GM12878 (cell line): ENCODE data around the gene DCP1B. TPM values are rescaled to one million over a fixed set of nuclear protein-coding genes. Genes with fewer than 3 reads are reported as not detected.
A peak's percentile ranks its signal among the peaks of the same experiment; 100 is the strongest.

Experiments used
- ATAC-seq: fragments of 200-7000 bp; cut with Tn5 transposase; 3 replicates; pipeline ENCODE4 v1.9.1; 2020; ENCODE audit warnings: mild to moderate bottlenecking, moderate library complexity
- BruUV-seq: library from RNA; stranded (reverse); fragments of 400-500 nt; replicated peaks from 2 replicates; lab custom pipeline; 2021; lab: Mats Ljungman, UMichigan
- CTCF ChIA-PET: fragments of 300-600 bp; sonication (Branson Sonifier 250); formaldehyde crosslinking; extraction: SDS; loops from one replicate; lab custom pipeline; 2021; ENCODE audit warnings: inconsistent platforms; lab: Yijun Ruan, JAX
- POLR2A ChIA-PET: fragments of 350-600 bp; formaldehyde crosslinking; extraction: SDS; loops from one replicate; lab custom pipeline; 2021; ENCODE audit warnings: inconsistent platforms; lab: Charles Lee
- RAD21 ChIA-PET: fragments of 300-600 bp; sonication (Branson Sonifier 250); formaldehyde crosslinking; loops from one replicate; lab custom pipeline; 2023; ENCODE audit warnings: antibody characterized with exemption; ENCODE audit not compliant: unreplicated experiment; lab: Charles Lee
- SMC1A ChIA-PET: fragments of 300-600 bp; sonication (Branson Sonifier 250); formaldehyde crosslinking; loops from one replicate; lab custom pipeline; 2023; ENCODE audit not compliant: unreplicated experiment, uncharacterized antibody; lab: Charles Lee
- DNase-seq: peaks from one replicate; pipeline ENCODE4 v3.0.0-alpha.2; 2011; ENCODE audit warnings: low read depth, low spot score
- FAIRE-seq: peaks from 3 replicates; lab custom pipeline; 2011; peaks lifted over from hg19 to GRCh38; lab: Jason Lieb, UNC
- H2AFZ ChIP-seq: 2 replicates; pipeline ENCODE4 v1.6.0; 2011; ENCODE audit warnings: low read depth, low read length, control low read depth; ENCODE audit not compliant: control insufficient read depth
- H3K27ac ChIP-seq: 2 replicates; pipeline ENCODE4 v1.5.1; 2011; ENCODE audit warnings: control low read depth; ENCODE audit not compliant: control insufficient read depth, insufficient read depth
- H3K27me3 ChIP-seq, 2 experiments: replicated peaks in 1 of 2; 2 replicates each; pipeline versions ENCODE4 v1.6.0 to v1.6.1; 2011; ENCODE audit warnings: low read length in 1 of 2; ENCODE audit not compliant: control insufficient read depth in 2 of 2, insufficient read depth in 2 of 2
- H3K36me3 ChIP-seq, 2 experiments: 2 replicates each; pipeline ENCODE4 v1.5.1; 2011; ENCODE audit warnings: low read length in 1 of 2; ENCODE audit not compliant: control insufficient read depth in 2 of 2, insufficient read depth in 2 of 2
- H3K4me1 ChIP-seq: 2 replicates; pipeline ENCODE4 v1.6.1; 2011; ENCODE audit warnings: mild to moderate bottlenecking, low read length, moderate library complexity, mixed read lengths; ENCODE audit not compliant: control insufficient read depth, insufficient read depth
- H3K4me2 ChIP-seq: 2 replicates; pipeline ENCODE4 v1.6.0; 2011; ENCODE audit warnings: control low read depth; ENCODE audit not compliant: control insufficient read depth, insufficient read depth
- H3K4me3 ChIP-seq: fragments of 200-600 bp; sonication (generic); 2 replicates; pipeline ENCODE4 v1.5.1; 2016
- H3K79me2 ChIP-seq: 2 replicates; pipeline ENCODE4 v1.6.0; 2011; ENCODE audit warnings: low read length; ENCODE audit not compliant: control insufficient read depth, insufficient read depth
- H3K9ac ChIP-seq: 2 replicates; pipeline ENCODE4 v1.8.0; 2011; ENCODE audit warnings: low read length, control low read depth, mixed read lengths; ENCODE audit not compliant: control insufficient read depth, insufficient read depth
- H3K9me3 ChIP-seq: replicated peaks from 3 replicates; pipeline ENCODE4 v1.5.1; 2011; ENCODE audit warnings: mild to moderate bottlenecking, low read length; ENCODE audit not compliant: control insufficient read depth, insufficient read depth
- H4K20me1 ChIP-seq: 2 replicates; pipeline ENCODE4 v1.6.0; 2011; ENCODE audit not compliant: control insufficient read depth, insufficient read depth
- CHD4 ChIP-seq: fragments of 200-600 bp; sonication (generic); IDR thresholded peaks from 2 replicates; pipeline ENCODE4 v1.6.1; 2016; ENCODE audit warnings: mild to moderate bottlenecking
- CREB1 ChIP-seq: IDR thresholded peaks from 2 replicates; pipeline ENCODE4 v1.6.1; 2012; ENCODE audit warnings: low read depth, mild to moderate bottlenecking, inconsistent platforms
- EZH2 ChIP-seq: IDR thresholded peaks from 2 replicates; pipeline ENCODE4 v1.6.1; 2012; ENCODE audit warnings: low read depth, mild to moderate bottlenecking, control low read depth, inconsistent platforms, low read length, borderline replicate concordance; ENCODE audit not compliant: control insufficient read depth
- IKZF1 ChIP-seq: fragments of 450-650 bp; conservative IDR thresholded peaks from 2 replicates; pipeline ENCODE4 v1.6.1; 2017; ENCODE audit warnings: antibody characterized with exemption, mild to moderate bottlenecking
- JUNB ChIP-seq: IDR thresholded peaks from 2 replicates; pipeline ENCODE4 v1.6.1; 2016; ENCODE audit warnings: antibody characterized with exemption, mild to moderate bottlenecking
- MTA2 ChIP-seq: fragments of 450-650 bp; IDR thresholded peaks from 2 replicates; pipeline ENCODE4 v1.6.1; 2016; ENCODE audit warnings: low read depth, mild to moderate bottlenecking, moderate library complexity
- NFYA ChIP-seq: IDR thresholded peaks from 2 replicates; pipeline ENCODE4 v1.6.1; 2011; ENCODE audit warnings: low read depth, mild to moderate bottlenecking, low read length, improper control_type of control experiment, borderline replicate concordance
- PAX5 ChIP-seq: IDR thresholded peaks from 2 replicates; pipeline ENCODE4 v1.6.1; 2011; ENCODE audit warnings: low read depth, low read length, borderline replicate concordance
- POLR2AphosphoS2 ChIP-seq: IDR thresholded peaks from 2 replicates; pipeline ENCODE4 v1.6.1; 2011; ENCODE audit warnings: low read depth, mild to moderate bottlenecking, low read length, improper control_type of control experiment, moderate library complexity
- POLR2AphosphoS5 ChIP-seq: IDR thresholded peaks from 2 replicates; pipeline ENCODE4 v1.6.1; 2011; ENCODE audit warnings: mild to moderate bottlenecking, low read length, inconsistent platforms
- POU2F2 ChIP-seq: IDR thresholded peaks from 3 replicates; pipeline ENCODE4 v1.6.1; 2011; ENCODE audit warnings: low read depth, mild to moderate bottlenecking, low read length, borderline replicate concordance
- RCOR1 ChIP-seq: conservative IDR thresholded peaks from 2 replicates; pipeline ENCODE4 v1.6.1; 2012; ENCODE audit warnings: low read depth, low read length, improper control_type of control experiment
- STAT1 ChIP-seq: fragments of 450-650 bp; conservative IDR thresholded peaks from 2 replicates; pipeline ENCODE4 v1.6.1; 2014; ENCODE audit warnings: antibody characterized with exemption, mild to moderate bottlenecking
- TCF7 ChIP-seq: IDR thresholded peaks from 2 replicates; pipeline ENCODE4 v1.6.1; 2014; ENCODE audit warnings: antibody characterized with exemption, borderline replicate concordance
- ZSCAN29 ChIP-seq: fragments of 450-650 bp; IDR thresholded peaks from 2 replicates; pipeline ENCODE4 v1.6.1; 2017; ENCODE audit warnings: mild to moderate bottlenecking, moderate library complexity
- WGBS: methylation state at CpG from one replicate; pipeline ENCODE4 v1.1.6; 2016; ENCODE audit warnings: low lambda C conversion rate; ENCODE audit not compliant: insufficient replicate concordance, insufficient coverage; ENCODE audit errors: missing lambda C conversion rate; 5-methylcytosine and 5-hydroxymethylcytosine counted together
- in situ Hi-C: fragments of 300-500 bp; cut with MboI; formaldehyde crosslinking; loops from 9 replicates; pipeline ENCODE4 v1.14.3; 2018; ENCODE audit warnings: mixed read lengths
- intact Hi-C: fragments of 100-400 bp; cut with micrococcal nuclease; formaldehyde crosslinking; loops from one replicate; pipeline ENCODE4 v1.14.2; 2022; ENCODE audit not compliant: unreplicated experiment
- polyA plus RNA-seq, 11 experiments: library from polyadenylated mRNA; depleted of rRNA in 4 of 11; unstranded in 6 of 11; stranded (reverse) in 5 of 11; fragments of >200 nt; fragmentation: Nextera tagmentation in 4 of 11; fragmentation: Illumina TruSeq in 1 of 11; extraction: Ambion mirVana in 4 of 11; extraction: Trizol in 1 of 11; gene quantifications; 1 replicate in 1 of 11; 2 replicates in 10 of 11; pipeline versions ENCODE4 v1.2.1 to v1.2.3, GENCODE V29; 2011 to 2016; ENCODE audit warnings: inconsistent platforms in 2 of 11, missing spikeins in 2 of 11, low read depth in 1 of 11
- total RNA-seq, 4 experiments: library from RNA; depleted of rRNA in 3 of 4; stranded (reverse); fragments of >200 nt in 3 of 4; fragmentation: Illumina TruSeq in 1 of 4; extraction: Trizol in 1 of 4; gene quantifications; 2 replicates each; pipeline versions ENCODE4 v1.2.1 to v1.2.3, GENCODE V29; 2013 to 2021
- TF ChIP-seq, protein P1 (sequence below): IDR thresholded peaks from 2 replicates; pipeline ENCODE4 v1.6.1; 2011; ENCODE audit warnings: low read depth, mild to moderate bottlenecking, low read length, moderate library complexity, borderline replicate concordance; ENCODE audit errors: extremely low read depth

The DCP1B gene
- total and polyA plus RNA-seq, 10 of the 15 experiments (the other 5 are each of a cell fraction or from before 2014, with no cell fraction given): 1.3 to 23.4 (median 15.3) TPM

DNA sequence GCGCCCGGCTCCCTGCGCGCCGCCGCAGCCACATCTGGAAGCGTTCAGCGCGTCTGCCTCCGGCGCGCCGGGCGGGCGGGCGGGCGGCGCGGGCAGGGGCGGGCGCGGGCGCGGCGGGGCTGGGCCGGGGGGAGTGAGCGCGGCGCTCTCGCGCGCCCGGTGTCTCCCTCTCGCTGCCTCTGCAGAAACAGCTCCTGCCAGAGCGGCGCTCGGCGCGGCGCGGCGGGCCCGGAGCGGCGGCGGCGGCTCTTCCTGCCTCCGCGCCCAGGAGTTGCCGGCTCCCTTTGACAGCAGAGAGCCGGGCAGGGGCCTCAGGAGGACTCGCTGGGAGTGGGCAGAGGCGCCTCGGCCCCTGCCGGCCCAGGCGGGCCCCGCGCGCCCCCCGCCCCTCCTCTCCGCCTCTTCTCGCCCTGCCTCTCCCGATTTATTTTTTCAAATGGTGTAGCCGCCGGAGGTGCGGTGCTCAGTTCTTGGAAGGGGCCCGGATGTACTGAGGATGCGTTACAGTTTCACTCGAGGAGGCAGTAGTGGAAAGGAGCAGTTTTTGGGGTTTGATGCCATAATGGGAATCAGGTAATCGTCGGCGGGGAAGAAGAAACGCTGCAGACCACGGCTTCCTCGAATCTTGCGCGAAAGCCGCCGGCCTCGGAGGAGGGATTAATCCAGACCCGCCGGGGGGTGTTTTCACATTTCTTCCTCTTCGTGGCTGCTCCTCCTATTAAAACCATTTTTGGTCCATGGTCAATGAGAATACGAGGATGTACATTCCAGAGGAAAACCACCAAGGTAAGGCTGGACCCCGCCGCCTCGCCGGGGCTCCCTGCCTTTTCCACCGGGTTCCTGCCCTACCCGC lies 48.8 kb upstream of the DCP1B start, which contains the start of gene CACNA1C:
Gene CACNA1C, plus strand, starts transcription at position 162 of the 853 bp plus-strand sequence. Its CDS starts 576 bp downstream, at position 738.
- ChIA-PET POLR2A (no interaction called here), RAD21 (no interaction called here), CTCF (no interaction called here), SMC1A (no interaction called here)
- no peaks in the 10 kb centered on the region for H4K20me1 ChIP-seq
- FAIRE-seq (no peak), ATAC-seq (no peak), DNase-seq (no peak)
- intact Hi-C loops: no loop called here
- no peak within 1 kb of the TSS for H2AFZ ChIP-seq
- peak within 1 kb of the TSS; percentile 13; the same call in 1 of the 2 replicates for H3K4me2 ChIP-seq
- no peak within 1 kb of the TSS for H3K4me3 ChIP-seq
- no peaks in the 10 kb centered on the region for H3K36me3 ChIP-seq
- H3K79me2 ChIP-seq: no peaks in the 10 kb centered on the region
- no peak within 1 kb of the TSS for H3K27ac ChIP-seq
- H3K4me1 ChIP-seq: 0 out of 2 replicates have a peak, but pooled peaks cover 3% of the 10 kb centered on the region
- in situ Hi-C loops: loop anchor here (10.0 kb wide), 1 partner anchor 532 kb away; no protein-coding TSS in a partner anchor
- H3K27me3 ChIP-seq: peaks cover 15 to 20% of the 10 kb centered on the region in 2 experiments
- BruUV-seq: no TSS peak
- 4% methylated on average over 57 of the region's 90 CpGs for WGBS
- TF ChIP-seq EZH2: peak; percentile 98; the same call in 1 of the 2 replicates
- no peak for TF ChIP-seq IKZF1
- H3K9ac ChIP-seq: no peak within 1 kb of the TSS
- H3K9me3 ChIP-seq: no peaks in the 10 kb centered on the region

DNA sequence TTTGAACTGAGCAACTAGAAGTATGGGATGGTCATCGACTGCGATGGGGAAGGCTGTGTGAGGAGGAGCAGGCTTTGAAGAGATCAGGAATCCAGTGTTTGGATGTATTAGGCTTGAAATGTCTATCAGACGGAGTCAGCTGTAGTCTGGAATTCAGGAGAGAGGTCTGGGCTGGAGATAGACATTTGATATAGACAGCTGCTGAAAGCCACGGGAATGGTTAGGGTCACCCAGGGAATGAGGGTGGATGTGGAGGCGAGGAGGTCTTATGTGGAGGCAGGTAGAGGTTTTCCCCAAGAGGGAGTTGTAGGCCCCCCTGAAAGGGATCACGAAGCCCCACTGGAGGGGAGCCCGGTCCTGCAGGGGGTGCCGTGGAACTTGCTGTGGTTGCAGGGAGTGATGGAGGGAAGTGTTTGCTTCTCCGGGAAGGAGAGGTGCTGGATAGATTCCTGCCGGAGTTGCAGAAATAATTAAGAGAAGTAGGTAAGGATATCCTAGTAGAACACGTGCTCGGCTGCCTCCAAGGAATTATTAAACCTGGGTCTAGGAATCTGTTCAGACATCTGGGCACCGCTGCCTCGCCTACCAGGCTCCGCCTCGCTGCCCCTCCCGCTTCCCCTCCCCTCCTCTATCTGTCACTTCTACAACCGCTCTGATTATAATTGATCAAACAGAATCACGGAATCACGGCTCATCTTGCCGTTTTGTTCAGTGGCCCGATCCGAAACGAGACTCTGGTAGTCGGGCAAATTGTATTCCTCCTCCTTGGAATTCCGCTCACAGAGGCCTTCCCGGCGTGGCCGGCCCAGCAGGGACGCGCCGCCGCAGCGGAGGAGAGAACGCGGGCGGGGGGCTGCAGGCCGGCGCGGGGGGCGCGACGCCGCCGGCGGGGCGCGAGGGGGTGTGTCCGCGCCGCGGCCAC lies 47.7 kb upstream of the DCP1B start:
- no peak for FAIRE-seq
- no peak for TF ChIP-seq STAT1
- no peak for TF ChIP-seq PAX5
- no peak for TF ChIP-seq CREB1
- no peak for TF ChIP-seq NFYA
- no peak for TF ChIP-seq POLR2AphosphoS2
- TF ChIP-seq MTA2: no peak
- TF ChIP-seq RCOR1: no peak
- TF ChIP-seq ZSCAN29: no peak
- no peak for TF ChIP-seq JUNB
- no peak for TF ChIP-seq POU2F2
- no peak for TF ChIP-seq POLR2AphosphoS5
- TF ChIP-seq, protein P1, sequence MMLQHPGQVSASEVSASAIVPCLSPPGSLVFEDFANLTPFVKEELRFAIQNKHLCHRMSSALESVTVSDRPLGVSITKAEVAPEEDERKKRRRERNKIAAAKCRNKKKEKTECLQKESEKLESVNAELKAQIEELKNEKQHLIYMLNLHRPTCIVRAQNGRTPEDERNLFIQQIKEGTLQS: no peak
- no peak for TF ChIP-seq CHD4
- TF ChIP-seq TCF7: no peak
- in situ Hi-C loops (loop anchor here (10.0 kb wide), 1 partner anchor 533 kb away; no protein-coding TSS in a partner anchor), intact Hi-C loops (no loop called here)
- no peaks in the 10 kb centered on the region for H3K9me3 ChIP-seq
- H3K9ac ChIP-seq: no peak overlapping the region
- RAD21 ChIA-PET: no interaction called here
- no peak overlapping the region for H3K4me3 ChIP-seq
- SMC1A ChIA-PET: no interaction called here
- H3K27me3 ChIP-seq: peaks cover 13 to 17% of the 10 kb centered on the region in 2 experiments
- 0 out of 2 replicates have a peak, but pooled peaks cover 3% of the 10 kb centered on the region for H3K4me1 ChIP-seq
- ATAC-seq: no peak
- WGBS: 48% methylated on average over 29 of the region's 52 CpGs
- DNase-seq: no peak
- BruUV-seq: no TSS peak
- no peaks in the 10 kb centered on the region for H3K79me2 ChIP-seq
- POLR2A ChIA-PET: no interaction called here
- H3K36me3 ChIP-seq: no peaks in the 10 kb centered on the region
- CTCF ChIA-PET: no interaction called here
- H4K20me1 ChIP-seq: no peaks in the 10 kb centered on the region
- H3K27ac ChIP-seq: no peak overlapping the region
- no peak overlapping the region for H2AFZ ChIP-seq
- no peak overlapping the region for H3K4me2 ChIP-seq
